GM18502 (cell line): Measurements from ENCODE around the gene PDZD7.

Experiments
- ATAC-seq: cut with Tn5 transposase; IDR thresholded peaks from one replicate; pipeline ENCODE4 v1.9.1; 2021; ENCODE audit warnings: mild to moderate bottlenecking; ENCODE audit not compliant: unreplicated experiment, poor library complexity

The PDZD7 gene

GRCh38 chr10:101007099-101007711 is 23.7 kb downstream of the PDZD7 start:
- ATAC-seq = no peak

- no peak for ATAC-seq
Measured at GRCh38 chr10:101006593-101007098, 24.3 kb downstream of the PDZD7 start.

GRCh38 chr10:101005869-101006567 is 24.9 kb downstream of the PDZD7 start:
- no peak for ATAC-seq

GRCh38 chr10:101005361-101005760 is 25.6 kb downstream of the PDZD7 start:
- ATAC-seq = no peak

- no peak for ATAC-seq
Measured at GRCh38 chr10:101003639-101004206, 27.2 kb downstream of the PDZD7 start.

GRCh38 chr10:101002456-101002855 is 28.5 kb downstream of the PDZD7 start:
- no peak for ATAC-seq

GRCh38 chr10:101001659-101002035 is 29.3 kb downstream of the PDZD7 start:
- ATAC-seq = no peak

- ATAC-seq = no peak
Measured at GRCh38 chr10:101000915-101001658, 29.8 kb downstream of the PDZD7 start.

- ATAC-seq = no peak
Measured at GRCh38 chr10:101000127-101000914, 30.6 kb downstream of the PDZD7 start.

GRCh38 chr10:100999742-101000126 is 31.2 kb downstream of the PDZD7 start, which contains the start of gene LZTS2:
LZTS2 (plus strand) TSS chr10:100999808; CDS start chr10:101002539, 2,731 bp downstream.
- ATAC-seq = no peak

GRCh38 chr10:100998991-100999741 is 31.8 kb downstream of the PDZD7 start:
- ATAC-seq = peak; percentile 43

GRCh38 chr10:100998183-100998990 is 32.5 kb downstream of the PDZD7 start:
- ATAC-seq = peak; percentile 31

GRCh38 chr10:100997360-100998182 is 33.4 kb downstream of the PDZD7 start:
- ATAC-seq = peak; percentile 35

GRCh38 chr10:100996678-100997359 is 34.1 kb downstream of the PDZD7 start:
- ATAC-seq = peak; percentile 19

- ATAC-seq = no peak
Measured at GRCh38 chr10:100995181-100995580, 35.7 kb downstream of the PDZD7 start.

GRCh38 chr10:100993986-100994708 is 36.8 kb downstream of the PDZD7 start:
- no peak for ATAC-seq
